GM19468 (cell line): ENCODE data around the gene KDM6B.

Source experiments
- ATAC-seq: cut with Tn5 transposase; IDR thresholded peaks from one replicate; pipeline ENCODE4 v1.9.1; 2021; ENCODE audit warnings: mild to moderate bottlenecking, moderate library complexity, moderate number of reproducible peaks; ENCODE audit not compliant: unreplicated experiment; ENCODE audit errors: extremely low read depth

The KDM6B gene

GRCh38 chr17:7849130-7849750 is 15.2 kb downstream of the KDM6B start:
- no peak for ATAC-seq

- no peak for ATAC-seq
These were observed 15.9 kb downstream of the KDM6B start for GRCh38 chr17:7849751-7850504.

- ATAC-seq = no peak
These were observed 16.9 kb downstream of the KDM6B start for GRCh38 chr17:7850701-7851437.

GRCh38 chr17:7851438-7852261 is 17.6 kb downstream of the KDM6B start:
- ATAC-seq = no peak

GRCh38 chr17:7852262-7852670 is 18.2 kb downstream of the KDM6B start:
- no peak for ATAC-seq

GRCh38 chr17:7852919-7853690 is 19.1 kb downstream of the KDM6B start:
- no peak for ATAC-seq

- ATAC-seq = no peak
These were observed 19.6 kb downstream of the KDM6B start for GRCh38 chr17:7853691-7854038.

- no peak for ATAC-seq
These were observed 20.2 kb downstream of the KDM6B start for GRCh38 chr17:7854078-7854777.

- no peak for ATAC-seq
These were observed 21.0 kb downstream of the KDM6B start, which contains the start of gene TMEM88 for GRCh38 chr17:7854851-7855659. TMEM88 (plus strand) TSS chr17:7855066; CDS start chr17:7855075, 9 bp downstream.

- no peak for ATAC-seq
These were observed 21.6 kb downstream of the KDM6B start for GRCh38 chr17:7855660-7856010.

GRCh38 chr17:7856011-7856810 is 22.2 kb downstream of the KDM6B start:
- ATAC-seq = no peak

GRCh38 chr17:7856811-7857712 is 23.0 kb downstream of the KDM6B start, which contains the start of gene NAA38:
NAA38 (minus strand) TSS chr17:7857559; CDS start chr17:7857463, 96 bp downstream.
- peak; percentile 60 for ATAC-seq

- ATAC-seq = peak; percentile 7
These were observed 23.9 kb downstream of the KDM6B start, which contains the start of gene CYB5D1 for GRCh38 chr17:7857713-7858521. CYB5D1 (plus strand) TSS chr17:7858003; CDS start chr17:7858135, 132 bp downstream.

- ATAC-seq = no peak
These were observed 24.4 kb downstream of the KDM6B start for GRCh38 chr17:7858522-7858810.

GRCh38 chr17:7859028-7859427 is 25.0 kb downstream of the KDM6B start:
- ATAC-seq = no peak
